H9 (cell line): Measurements from ENCODE around the gene ADGRD1. TPM values are rescaled to one million over a fixed set of nuclear protein-coding genes. Genes with fewer than 3 reads are reported as not detected.

Experiments used
- DNase-seq: peaks from one replicate; pipeline ENCODE4 v3.0.0-alpha.2; 2017
- H2AFZ ChIP-seq: one replicate; pipeline ENCODE4 v1.6.1; 2013; ENCODE audit warnings: mild to moderate bottlenecking, low read length, control low read depth, moderate library complexity
- H2AK5ac ChIP-seq: 2 replicates; pipeline ENCODE4 v1.6.1; 2013; ENCODE audit warnings: low read length, control low read depth, mixed read lengths; ENCODE audit not compliant: insufficient read length
- H2BK120ac ChIP-seq: one replicate; pipeline ENCODE4 v1.6.1; 2013; ENCODE audit warnings: low read depth, mild to moderate bottlenecking, low read length, control low read depth, inconsistent platforms; ENCODE audit not compliant: poor library complexity, severe bottlenecking
- H2BK12ac ChIP-seq: 2 replicates; pipeline ENCODE4 v1.6.1; 2013; ENCODE audit warnings: low read length, control low read depth, mixed read lengths, low read depth; ENCODE audit not compliant: insufficient read length
- H2BK15ac ChIP-seq: 2 replicates; pipeline ENCODE4 v1.6.1; 2013; ENCODE audit warnings: low read depth, low read length, control low read depth
- H2BK20ac ChIP-seq: one replicate; pipeline ENCODE4 v1.6.1; 2013; ENCODE audit warnings: low read depth, mild to moderate bottlenecking, low read length, control low read depth, inconsistent platforms; ENCODE audit not compliant: poor library complexity, severe bottlenecking
- H2BK5ac ChIP-seq: 2 replicates; pipeline ENCODE4 v1.6.1; 2013; ENCODE audit warnings: low read length, control low read depth, mixed read lengths; ENCODE audit not compliant: insufficient read length
- H3K14ac ChIP-seq: 2 replicates; pipeline ENCODE4 v1.6.1; 2013; ENCODE audit warnings: low read length, control low read depth; ENCODE audit not compliant: insufficient read depth
- H3K18ac ChIP-seq: 2 replicates; pipeline ENCODE4 v1.6.1; 2013; ENCODE audit warnings: low read depth, mild to moderate bottlenecking, mixed read lengths, low read length, control low read depth; ENCODE audit not compliant: insufficient read length
- H3K23ac ChIP-seq: 2 replicates; pipeline ENCODE4 v1.6.1; 2013; ENCODE audit warnings: low read length, control low read depth, mixed read lengths, low read depth; ENCODE audit not compliant: insufficient read length
- H3K23me2 ChIP-seq: 2 replicates; pipeline ENCODE4 v1.6.1; 2013; ENCODE audit warnings: low read depth, mild to moderate bottlenecking, mixed read lengths, low read length, control low read depth; ENCODE audit not compliant: insufficient read length, poor library complexity, severe bottlenecking
- H3K27ac ChIP-seq: 2 replicates; pipeline ENCODE4 v1.5.1; 2013; ENCODE audit warnings: low read length, control low read depth, mixed read lengths, low read depth; ENCODE audit not compliant: insufficient read length
- H3K27me3 ChIP-seq: 2 replicates; pipeline ENCODE4 v1.6.1; 2013; ENCODE audit warnings: low read length, control low read depth, inconsistent platforms; ENCODE audit not compliant: insufficient read depth
- H3K4ac ChIP-seq: 2 replicates; pipeline ENCODE4 v1.6.1; 2013; ENCODE audit warnings: low read depth, mild to moderate bottlenecking, control low read depth, inconsistent platforms, low read length, moderate library complexity
- H3K4me1 ChIP-seq: 2 replicates; pipeline ENCODE4 v1.6.1; 2013; ENCODE audit warnings: low read length, control low read depth, inconsistent platforms; ENCODE audit not compliant: insufficient read depth
- H3K4me2 ChIP-seq: 2 replicates; pipeline ENCODE4 v1.6.1; 2013; ENCODE audit warnings: low read length, control low read depth, mixed read lengths; ENCODE audit not compliant: insufficient read length, insufficient read depth
- H3K56ac ChIP-seq: 2 replicates; pipeline ENCODE4 v1.6.1; 2013; ENCODE audit warnings: low read depth, mild to moderate bottlenecking, mixed read lengths, low read length, control low read depth; ENCODE audit not compliant: insufficient read length
- H3K79me1 ChIP-seq: 2 replicates; pipeline ENCODE4 v1.6.1; 2013; ENCODE audit warnings: low read depth, mild to moderate bottlenecking, moderate library complexity, low read length, control low read depth, inconsistent platforms; ENCODE audit not compliant: insufficient read depth, poor library complexity, severe bottlenecking
- H3K79me2 ChIP-seq: 2 replicates; pipeline ENCODE4 v1.6.1; 2013; ENCODE audit warnings: low read length, control low read depth, inconsistent platforms; ENCODE audit not compliant: insufficient read depth
- H3K9ac ChIP-seq: 2 replicates; pipeline ENCODE4 v1.6.1; 2013; ENCODE audit warnings: low read length, control low read depth, mixed read lengths; ENCODE audit not compliant: insufficient read length; ENCODE audit errors: extremely low read depth
- H3K9me3 ChIP-seq: one replicate; pipeline ENCODE4 v1.6.1; 2013; ENCODE audit warnings: low read depth, low read length, inconsistent platforms; ENCODE audit not compliant: control insufficient read depth
- H3T11ph ChIP-seq: one replicate; pipeline ENCODE4 v1.6.1; 2013; ENCODE audit warnings: mild to moderate bottlenecking, low read length, control low read depth, inconsistent platforms
- H4K20me1 ChIP-seq: one replicate; pipeline ENCODE4 v1.6.1; 2013; ENCODE audit not compliant: control insufficient read depth, insufficient read length, insufficient read depth
- H4K5ac ChIP-seq: 2 replicates; pipeline ENCODE4 v1.6.1; 2013; ENCODE audit warnings: low read depth, mild to moderate bottlenecking, mixed read lengths, low read length, control low read depth; ENCODE audit not compliant: insufficient read length
- H4K8ac ChIP-seq: replicated peaks from 2 replicates; pipeline ENCODE4 v1.6.1; 2013; ENCODE audit warnings: low read length, control low read depth, mixed read lengths, low read depth; ENCODE audit not compliant: insufficient read length
- H4K91ac ChIP-seq: 2 replicates; pipeline ENCODE4 v1.6.1; 2013; ENCODE audit warnings: low read depth, mild to moderate bottlenecking, moderate library complexity, mixed read lengths, low read length, control low read depth; ENCODE audit not compliant: insufficient read length
- H3K27ac Mint-ChIP-seq, 3 experiments: 2 replicates in 2 of 3; 3 replicates in 1 of 3; pipeline ENCODE4 v1.8.0; 2020 to 2021; ENCODE audit warnings: mixed read lengths in 3 of 3, mild to moderate bottlenecking in 1 of 3, moderate library complexity in 1 of 3
- H3K27me3 Mint-ChIP-seq: 2 replicates; pipeline ENCODE4 v1.8.0; 2021; ENCODE audit warnings: low read depth, mild to moderate bottlenecking, moderate library complexity, mixed read lengths
- H3K36me3 Mint-ChIP-seq, 3 experiments: 2 replicates in 2 of 3; 3 replicates in 1 of 3; pipeline ENCODE4 v1.8.0; 2020 to 2021; ENCODE audit warnings: low read depth in 3 of 3, mixed read lengths in 3 of 3; ENCODE audit not compliant: insufficient read depth in 1 of 3
- H3K4me1 Mint-ChIP-seq, 2 experiments: 2 replicates each; pipeline ENCODE4 v1.8.0; 2020; ENCODE audit warnings: mixed read lengths in 2 of 2
- H3K4me3 Mint-ChIP-seq, 2 experiments: 2 replicates in 1 of 2; 3 replicates in 1 of 2; pipeline ENCODE4 v1.8.0; 2020 to 2021; ENCODE audit warnings: mild to moderate bottlenecking in 2 of 2, mixed read lengths in 2 of 2, moderate library complexity in 1 of 2
- H3K9me3 Mint-ChIP-seq, 2 experiments: 2 replicates in 1 of 2; 3 replicates in 1 of 2; pipeline ENCODE4 v1.8.0; 2020; ENCODE audit warnings: mild to moderate bottlenecking in 2 of 2, mixed read lengths in 2 of 2, moderate library complexity in 1 of 2
- WGBS: extraction: QIAGEN DNeasy Blood & Tissue Kit; methylation state at CpG from one replicate; pipeline ENCODE4 v1.1.7; 2013; ENCODE audit warnings: missing lambda C conversion rate, low lambda C conversion rate, mixed read lengths; ENCODE audit not compliant: insufficient read length; ENCODE audit errors: extremely low coverage; 5-methylcytosine and 5-hydroxymethylcytosine counted together
- total RNA-seq: library from RNA; stranded (reverse); gene quantifications from 2 replicates; pipeline ENCODE4 v1.2.1, GENCODE V29; 2021
- TF ChIP-seq, protein P1 (sequence below): fragments of 200-600 bp; sonication (generic); conservative IDR thresholded peaks from 3 replicates; pipeline ENCODE4 v1.8.0; 2021; ENCODE audit warnings: antibody characterized with exemption, mild to moderate bottlenecking

ADGRD1 gene
- total RNA-seq, 1 experiment from 2014 or later: 0.52 TPM

- H3K4ac ChIP-seq: no peak overlapping the region
- no peak overlapping the region for H2BK5ac ChIP-seq
- Mint-ChIP-seq H3K27ac (no peak overlapping the region), H3K4me1 (peaks cover 2% of the 10 kb centered on the region in 2 experiments; a peak in 2 of 4 replicates), H3K36me3 (no peaks in the 10 kb centered on the region), H3K27me3 (peaks cover 8% of the 10 kb centered on the region), H3K9me3 (no peaks in the 10 kb centered on the region; a peak in 1 of 5 replicates), H3K4me3 (no peak overlapping the region)
- DNase-seq: no peak
- no peak overlapping the region for H3K23ac ChIP-seq
- no peaks in the 10 kb centered on the region for H3K79me1 ChIP-seq
- H3K56ac ChIP-seq: no peak overlapping the region
- no peak overlapping the region for H2BK120ac ChIP-seq
- H3K4me2 ChIP-seq: no peak overlapping the region
- H3K4me1 ChIP-seq: no peaks in the 10 kb centered on the region
- H4K5ac ChIP-seq: no peak overlapping the region
- no peaks in the 10 kb centered on the region for H3K9me3 ChIP-seq
- H2AK5ac ChIP-seq: no peak overlapping the region
- no peaks in the 10 kb centered on the region for H3K23me2 ChIP-seq
- H2BK20ac ChIP-seq: no peak overlapping the region
- H3K27me3 ChIP-seq: no peaks in the 10 kb centered on the region
- no peak overlapping the region for H3K14ac ChIP-seq
- H4K8ac ChIP-seq: no peak overlapping the region
- H4K91ac ChIP-seq: no peak overlapping the region
- H2BK12ac ChIP-seq: no peak overlapping the region
- H3T11ph ChIP-seq: no peak overlapping the region
- H4K20me1 ChIP-seq: no peaks in the 10 kb centered on the region
- no CpG with 5 or more reads among the region's 5 CpGs for WGBS
- H3K9ac ChIP-seq: no peak overlapping the region
- TF ChIP-seq, protein P1, sequence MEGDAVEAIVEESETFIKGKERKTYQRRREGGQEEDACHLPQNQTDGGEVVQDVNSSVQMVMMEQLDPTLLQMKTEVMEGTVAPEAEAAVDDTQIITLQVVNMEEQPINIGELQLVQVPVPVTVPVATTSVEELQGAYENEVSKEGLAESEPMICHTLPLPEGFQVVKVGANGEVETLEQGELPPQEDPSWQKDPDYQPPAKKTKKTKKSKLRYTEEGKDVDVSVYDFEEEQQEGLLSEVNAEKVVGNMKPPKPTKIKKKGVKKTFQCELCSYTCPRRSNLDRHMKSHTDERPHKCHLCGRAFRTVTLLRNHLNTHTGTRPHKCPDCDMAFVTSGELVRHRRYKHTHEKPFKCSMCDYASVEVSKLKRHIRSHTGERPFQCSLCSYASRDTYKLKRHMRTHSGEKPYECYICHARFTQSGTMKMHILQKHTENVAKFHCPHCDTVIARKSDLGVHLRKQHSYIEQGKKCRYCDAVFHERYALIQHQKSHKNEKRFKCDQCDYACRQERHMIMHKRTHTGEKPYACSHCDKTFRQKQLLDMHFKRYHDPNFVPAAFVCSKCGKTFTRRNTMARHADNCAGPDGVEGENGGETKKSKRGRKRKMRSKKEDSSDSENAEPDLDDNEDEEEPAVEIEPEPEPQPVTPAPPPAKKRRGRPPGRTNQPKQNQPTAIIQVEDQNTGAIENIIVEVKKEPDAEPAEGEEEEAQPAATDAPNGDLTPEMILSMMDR: no peak
- H3K79me2 ChIP-seq: no peaks in the 10 kb centered on the region
- no peak overlapping the region for H3K27ac ChIP-seq
- no peak overlapping the region for H3K18ac ChIP-seq
- H2AFZ ChIP-seq: no peak overlapping the region
- no peak overlapping the region for H2BK15ac ChIP-seq
Measured at GRCh38 chr12:131167334-131167733, 213.6 kb downstream of the ADGRD1 start.
